VCaP (cell line): ENCODE results near the gene SCN3A.

Experiments
- H3K27ac ChIP-seq: fragments of 450-650 bp; 2 replicates; pipeline ENCODE4 v1.5.1; 2017
- TF ChIP-seq, protein P1 (sequence below): fragments of 450-650 bp; conservative IDR thresholded peaks from 2 replicates; pipeline ENCODE4 v1.5.1; 2017; ENCODE audit warnings: mild to moderate bottlenecking, moderate library complexity

The SCN3A gene

DNA sequence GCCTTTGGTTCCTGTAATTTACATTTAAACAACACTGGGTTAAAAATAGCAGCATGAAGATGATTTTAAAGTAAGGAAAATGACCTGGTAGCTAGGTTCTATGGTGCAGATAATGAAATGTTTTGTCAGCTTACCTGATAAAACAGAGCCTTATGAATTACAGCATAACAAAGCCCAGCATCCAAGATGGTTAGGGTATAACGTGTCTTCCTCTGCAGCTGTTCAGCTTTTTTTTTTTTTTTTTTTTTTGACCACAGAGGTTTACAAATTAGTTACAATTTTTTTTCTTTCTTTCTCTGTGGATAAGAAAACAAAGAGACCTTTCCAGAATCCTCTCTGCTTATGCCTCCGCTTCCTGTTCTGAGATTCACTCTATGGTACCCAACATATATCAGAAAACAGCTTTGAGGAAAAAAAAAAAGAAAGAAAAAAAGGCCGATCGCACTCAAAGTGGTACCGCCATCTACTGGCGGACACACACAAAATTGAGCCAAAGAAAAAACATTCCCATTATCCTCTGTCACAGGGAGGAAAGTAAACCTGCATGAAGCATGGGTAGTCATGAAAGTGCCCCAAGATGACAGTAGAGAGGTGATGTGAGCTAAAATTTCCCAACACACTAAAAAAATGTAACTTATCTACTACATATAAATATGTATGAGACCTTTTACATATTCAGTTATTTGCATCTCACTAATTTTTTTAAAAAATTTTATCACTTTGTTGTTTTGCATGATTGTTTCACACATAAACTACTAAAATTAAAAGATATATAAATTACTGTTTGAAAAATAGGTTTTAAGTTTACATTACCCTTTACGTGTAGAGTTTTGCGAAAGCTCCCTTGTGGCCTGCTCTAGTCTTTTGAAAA is at the start of gene SCN3A:
Gene SCN3A (minus strand): TSS at position 362 of the 871 bp plus-strand sequence. CDS start 27,656 bp downstream, outside the sequence.
- no peak within 1 kb of the TSS for H3K27ac ChIP-seq
- TF ChIP-seq, protein P1, sequence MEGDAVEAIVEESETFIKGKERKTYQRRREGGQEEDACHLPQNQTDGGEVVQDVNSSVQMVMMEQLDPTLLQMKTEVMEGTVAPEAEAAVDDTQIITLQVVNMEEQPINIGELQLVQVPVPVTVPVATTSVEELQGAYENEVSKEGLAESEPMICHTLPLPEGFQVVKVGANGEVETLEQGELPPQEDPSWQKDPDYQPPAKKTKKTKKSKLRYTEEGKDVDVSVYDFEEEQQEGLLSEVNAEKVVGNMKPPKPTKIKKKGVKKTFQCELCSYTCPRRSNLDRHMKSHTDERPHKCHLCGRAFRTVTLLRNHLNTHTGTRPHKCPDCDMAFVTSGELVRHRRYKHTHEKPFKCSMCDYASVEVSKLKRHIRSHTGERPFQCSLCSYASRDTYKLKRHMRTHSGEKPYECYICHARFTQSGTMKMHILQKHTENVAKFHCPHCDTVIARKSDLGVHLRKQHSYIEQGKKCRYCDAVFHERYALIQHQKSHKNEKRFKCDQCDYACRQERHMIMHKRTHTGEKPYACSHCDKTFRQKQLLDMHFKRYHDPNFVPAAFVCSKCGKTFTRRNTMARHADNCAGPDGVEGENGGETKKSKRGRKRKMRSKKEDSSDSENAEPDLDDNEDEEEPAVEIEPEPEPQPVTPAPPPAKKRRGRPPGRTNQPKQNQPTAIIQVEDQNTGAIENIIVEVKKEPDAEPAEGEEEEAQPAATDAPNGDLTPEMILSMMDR: peak; percentile 88

DNA sequence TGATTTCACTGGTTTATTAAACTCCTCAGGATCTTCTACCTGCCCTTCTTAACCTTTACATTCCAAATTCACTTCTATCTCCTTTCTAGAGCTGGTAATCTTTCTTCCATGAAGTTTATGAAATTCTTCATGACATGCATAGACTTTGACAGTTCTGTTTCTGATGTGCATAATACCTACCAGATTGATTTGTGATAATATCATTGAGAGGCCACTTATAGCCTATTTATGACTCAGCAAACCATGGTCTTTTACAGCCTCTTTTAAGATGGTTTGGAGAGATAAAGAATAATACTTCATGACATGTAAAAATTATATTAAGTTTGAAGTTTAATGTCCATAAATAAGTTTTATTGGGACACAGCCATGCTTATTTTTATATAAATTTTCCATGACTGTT is 49.3 kb upstream of the SCN3A start:
- TF ChIP-seq, protein P1: no peak
- no peak overlapping the region for H3K27ac ChIP-seq

GRCh38 chr2:165251366-165251765 is 47.5 kb upstream of the SCN3A start:
- TF ChIP-seq, protein P1: no peak
- no peak overlapping the region for H3K27ac ChIP-seq

- no peak overlapping the region for H3K27ac ChIP-seq
- TF ChIP-seq, protein P1: no peak
These were observed 44.4 kb upstream of the SCN3A start for GRCh38 chr2:165248238-165248637.

- H3K27ac ChIP-seq: no peak overlapping the region
- TF ChIP-seq, protein P1: no peak
These were observed 41.4 kb upstream of the SCN3A start for GRCh38 chr2:165245081-165245793.

GRCh38 chr2:165240916-165241315 is 37.1 kb upstream of the SCN3A start:
- TF ChIP-seq, protein P1: no peak
- H3K27ac ChIP-seq: no peak overlapping the region

DNA sequence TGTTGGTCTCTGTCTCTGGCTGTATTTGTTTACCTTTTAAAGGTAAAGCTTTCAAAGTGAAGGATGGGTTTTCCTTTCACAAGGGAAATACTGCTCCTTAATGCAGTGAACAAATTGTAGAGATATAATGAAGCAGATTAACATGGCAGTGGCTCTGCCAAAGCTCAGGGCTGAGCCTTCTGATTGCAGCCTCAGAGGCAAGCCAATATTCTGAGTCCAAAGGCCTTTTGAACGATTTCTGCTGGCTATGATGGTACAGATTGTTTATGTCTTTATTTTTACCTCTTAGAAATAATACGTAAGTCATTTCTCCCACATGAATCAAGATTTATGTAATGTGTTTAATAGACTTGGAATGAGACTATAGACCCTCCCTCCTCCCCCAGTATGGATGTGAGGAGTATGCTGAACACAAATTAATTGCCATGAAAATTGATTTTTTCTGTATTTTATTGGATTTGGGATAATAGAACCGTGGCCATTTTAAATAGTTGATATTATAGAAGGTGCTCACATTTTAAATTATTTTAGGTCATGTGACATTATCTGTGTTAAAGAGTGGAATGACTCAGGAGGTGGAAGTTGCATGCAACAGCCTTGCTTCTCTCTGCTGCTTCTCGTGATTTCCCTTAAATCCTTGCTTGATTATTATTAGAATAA is 36.1 kb upstream of the SCN3A start:
- no peak overlapping the region for H3K27ac ChIP-seq
- TF ChIP-seq, protein P1: no peak
